Esophagus (tissue), 2 donors: Measurements from ENCODE around the gene METTL3. TPM values are rescaled to one million over a fixed set of nuclear protein-coding genes. Genes with fewer than 3 reads are reported as not detected.
"Not testable (repeated sequence)": the region's sequence is repeated elsewhere in the genome, so short reads cannot be mapped to it uniquely, and the experiment has no call there.

Experiments used
- H3K27ac ChIP-seq, 2 donors: one replicate each; pipeline ENCODE4 v1.5.1; 2013; ENCODE audit warnings: low read depth in 2 of 2, mild to moderate bottlenecking in 2 of 2, inconsistent platforms in 1 of 2, low read length in 1 of 2, moderate library complexity in 1 of 2
- H3K27me3 ChIP-seq, 2 donors: one replicate each; pipeline ENCODE4 v1.6.1; 2013; ENCODE audit warnings: low read length in 2 of 2, control low read depth in 1 of 2, mild to moderate bottlenecking in 1 of 2; ENCODE audit not compliant: insufficient read depth in 2 of 2, control insufficient read depth in 1 of 2
- H3K36me3 ChIP-seq, 2 donors: one replicate each; pipeline ENCODE4 v1.6.1; 2013; ENCODE audit warnings: low read length in 1 of 2; ENCODE audit not compliant: control insufficient read depth in 2 of 2, insufficient read depth in 2 of 2
- H3K4me1 ChIP-seq, 2 donors: one replicate each; pipeline ENCODE4 v1.6.1; 2013; ENCODE audit warnings: low read length in 1 of 2; ENCODE audit not compliant: control insufficient read depth in 2 of 2, insufficient read depth in 2 of 2
- H3K4me3 ChIP-seq, 2 donors: one replicate each; pipeline ENCODE4 v1.5.1; 2013; ENCODE audit warnings: low read length in 2 of 2, mild to moderate bottlenecking in 2 of 2, low read depth in 1 of 2, moderate library complexity in 1 of 2
- H3K9me3 ChIP-seq, 2 donors: one replicate each; pipeline ENCODE4 v1.6.1; 2013; ENCODE audit warnings: mild to moderate bottlenecking in 2 of 2, low read depth in 1 of 2, low read length in 1 of 2, moderate library complexity in 1 of 2; ENCODE audit not compliant: control insufficient read depth in 2 of 2, insufficient read depth in 1 of 2
- WGBS, 2 donors: extraction: QIAGEN DNeasy Blood & Tissue Kit; methylation state at CpG; one replicate each; pipeline ENCODE4 v1.1.7; 2013; 5-methylcytosine and 5-hydroxymethylcytosine counted together
- polyA plus RNA-seq, 2 donors: library from polyadenylated mRNA; stranded (reverse); fragments of 200-250 nt; gene quantifications; one replicate each; pipeline ENCODE4 v1.2.3, GENCODE V29; 2013
- donor health status: healthy with polysubstance abuse.
- donor health status: Bipolar disorder and iron deficiency.

The METTL3 gene
- 10 to 100 TPM; 26.0 to 34.6 TPM for polyA plus RNA-seq

DNA sequence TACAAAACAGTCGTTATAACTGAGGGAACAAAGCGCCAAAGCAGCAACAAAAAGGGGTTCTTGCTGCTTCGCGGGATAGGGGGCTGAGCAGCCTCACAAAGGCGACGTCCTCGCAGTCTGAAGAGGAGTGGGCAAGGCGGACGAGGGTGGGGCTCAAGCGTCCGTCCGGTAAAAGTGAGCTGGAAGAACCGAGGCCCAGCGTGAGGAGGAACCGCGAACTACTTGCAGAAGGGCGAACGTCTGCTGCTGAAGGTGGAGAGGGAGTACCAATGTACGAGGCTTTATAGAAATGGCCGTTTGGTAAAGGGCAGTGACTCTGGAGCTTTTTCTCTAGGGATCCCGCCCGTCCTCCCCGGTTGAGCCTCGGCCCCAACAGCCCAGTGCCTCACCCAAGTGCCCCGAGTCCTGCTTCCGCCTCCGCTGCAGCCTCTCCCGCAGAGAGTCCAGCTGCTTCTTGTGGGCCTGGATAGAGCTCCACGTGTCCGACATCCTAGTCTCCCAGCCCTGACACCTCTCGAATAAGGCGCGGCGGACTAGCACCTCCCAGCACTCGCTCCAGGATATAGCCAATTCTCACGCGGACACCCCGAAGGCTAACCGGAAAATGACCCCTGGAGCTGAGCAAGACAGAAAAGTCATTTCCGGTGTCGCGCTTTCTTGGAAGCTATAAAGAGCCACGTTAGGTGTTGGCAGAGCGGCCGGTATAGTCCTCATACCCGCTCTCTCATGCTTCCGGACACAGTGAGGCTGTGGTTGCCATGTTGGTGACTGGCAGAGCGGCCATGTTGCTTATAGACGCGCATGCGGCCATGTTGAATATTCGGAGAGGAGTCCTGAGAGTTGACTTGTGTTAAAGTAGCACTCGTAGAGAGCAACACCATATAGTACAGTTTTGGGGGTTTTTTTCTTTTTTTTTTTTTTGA is at the start of gene METTL3:
TSS of gene METTL3 (minus strand) at position 606 of the 923 bp plus-strand sequence. CDS start at position 489, 117 bp downstream.
- Histone ChIP-seq H3K4me3 (peak within 1 kb of the TSS; percentile 73 to 94), H3K27ac (peak within 1 kb of the TSS; percentile 90)

GRCh38 chr14:21558703-21559170 is 47.6 kb upstream of the METTL3 start:
- Histone ChIP-seq H3K9me3 (no peaks in the 10 kb centered on the region), H3K4me1 (no peaks in the 10 kb centered on the region), H3K36me3 (no peaks in the 10 kb centered on the region), H3K27ac (no peak overlapping the region), H3K4me3 (no peak overlapping the region), H3K27me3 (no peaks in the 10 kb centered on the region)
- WGBS, 2 donors: 79 to 80% methylated on average over 8 of the region's 8 CpGs

More for the DNA sequence above, at the start of gene METTL3:
- H3K27me3 ChIP-seq: no peaks in the 10 kb centered on the region
- H3K4me1 ChIP-seq: no peaks in the 10 kb centered on the region
- no peaks in the 10 kb centered on the region for H3K36me3 ChIP-seq
- H3K9me3 ChIP-seq: no peaks in the 10 kb centered on the region
- WGBS, 2 donors: 1% methylated on average over 53 of the region's 53 CpGs

- 5 to 6% methylated on average over 11 of the region's 11 CpGs for WGBS, 2 donors
- H3K27me3 ChIP-seq: no peaks in the 10 kb centered on the region
- no peaks in the 10 kb centered on the region for H3K9me3 ChIP-seq
- H3K4me1 ChIP-seq: no peaks in the 10 kb centered on the region
- H3K27ac ChIP-seq: peak overlapping the region; percentile 17 to 34
- peak overlapping the region; percentile 35 to 37 for H3K4me3 ChIP-seq
- H3K36me3 ChIP-seq: no peaks in the 10 kb centered on the region
Measured at GRCh38 chr14:21557084-21557901, 46.2 kb upstream of the METTL3 start.

- H3K27me3 ChIP-seq: no peaks in the 10 kb centered on the region
- peak overlapping the region in 1 of 2 donors; percentile 1 for H3K27ac ChIP-seq
- 50 to 59% methylated on average over 5 of the region's 5 CpGs for WGBS, 2 donors
Measured at GRCh38 chr14:21556378-21557083, 45.4 kb upstream of the METTL3 start.

GRCh38 chr14:21553266-21553665 is 42.1 kb upstream of the METTL3 start:
- Histone ChIP-seq H3K27ac (no peak overlapping the region), H3K36me3 (no peaks in the 10 kb centered on the region), H3K4me1 (no peaks in the 10 kb centered on the region), H3K9me3 (no peaks in the 10 kb centered on the region), H3K4me3 (no peak overlapping the region), H3K27me3 (no peaks in the 10 kb centered on the region)
- WGBS, 2 donors: 88 to 95% methylated on average over 3 of the region's 3 CpGs

More at GRCh38 chr14:21556378-21557083, 45.4 kb upstream of the METTL3 start:
- no peaks in the 10 kb centered on the region for H3K36me3 ChIP-seq
- H3K9me3 ChIP-seq: no peaks in the 10 kb centered on the region
- H3K4me1 ChIP-seq: no peaks in the 10 kb centered on the region
- H3K4me3 ChIP-seq: no peak overlapping the region

- 86 to 90% methylated on average over 7 of the region's 7 CpGs for WGBS, 2 donors
Measured at GRCh38 chr14:21544588-21544987, 33.4 kb upstream of the METTL3 start.

GRCh38 chr14:21543963-21544362 is 32.8 kb upstream of the METTL3 start:
- Histone ChIP-seq H3K4me3 (no peak overlapping the region), H3K36me3 (no peaks in the 10 kb centered on the region), H3K27ac (no peak overlapping the region), H3K27me3 (no peaks in the 10 kb centered on the region), H3K4me1 (no peaks in the 10 kb centered on the region), H3K9me3 (no peaks in the 10 kb centered on the region)
- WGBS, 2 donors: 48 to 60% methylated on average over 5 of the region's 5 CpGs

More at GRCh38 chr14:21544588-21544987, 33.4 kb upstream of the METTL3 start:
- not testable (repeated sequence) for H3K36me3 ChIP-seq, H3K4me1 ChIP-seq, H3K9me3 ChIP-seq, H3K27me3 ChIP-seq, H3K4me3 ChIP-seq, H3K27ac ChIP-seq

DNA sequence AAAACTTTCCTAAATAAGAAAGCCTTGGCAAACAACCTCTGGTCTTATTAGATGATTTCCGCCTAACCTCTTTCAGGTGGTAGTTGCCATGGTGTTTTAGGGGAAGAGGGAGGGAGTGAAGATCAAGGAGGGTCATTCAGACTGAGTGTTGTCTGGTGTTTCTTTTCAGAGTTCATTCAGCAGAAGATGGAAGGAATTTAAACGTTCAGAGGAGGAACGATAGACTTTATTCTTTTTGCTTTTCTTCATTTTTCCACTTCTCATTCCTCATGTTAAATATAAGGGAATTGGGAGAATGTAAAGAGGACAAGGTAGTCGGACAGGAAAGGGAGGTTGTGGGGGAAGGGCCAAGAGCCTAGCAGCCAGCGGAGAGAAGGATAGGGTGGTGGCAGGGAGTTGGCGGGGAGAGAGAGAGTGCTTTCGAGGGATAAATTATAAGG is 32.4 kb upstream of the METTL3 start:
- WGBS, 2 donors: 31 to 42% methylated on average over 7 of the region's 7 CpGs
- Histone ChIP-seq H3K4me3 (no peak overlapping the region), H3K36me3 (no peaks in the 10 kb centered on the region), H3K27me3 (no peaks in the 10 kb centered on the region), H3K9me3 (no peaks in the 10 kb centered on the region), H3K4me1 (no peaks in the 10 kb centered on the region), H3K27ac (no peak overlapping the region)
